H1 (cell line): ENCODE data around the gene RELB. TPM values are rescaled to one million over a fixed set of nuclear protein-coding genes. Genes with fewer than 3 reads are reported as not detected.

Experiments used
- CBX5 ChIP-seq: fragments of 300-800, 300-1000 bp; sonication (generic); IDR thresholded peaks from 2 replicates; pipeline ENCODE4 v1.7.1; 2016; ENCODE audit warnings: antibody characterized with exemption, low read length, low read depth
- HDAC6 ChIP-seq: IDR thresholded peaks from one replicate; pipeline ENCODE4 v1.7.1; 2012; ENCODE audit warnings: low read depth, mild to moderate bottlenecking, inconsistent platforms, low read length, moderate library complexity
- KDM4A ChIP-seq: IDR thresholded peaks from one replicate; pipeline ENCODE4 v1.7.1; 2012; ENCODE audit warnings: low read depth, mild to moderate bottlenecking, moderate library complexity, low read length, inconsistent platforms; ENCODE audit not compliant: severe bottlenecking
- polyA plus RNA-seq, 7 experiments: library from polyadenylated mRNA; depleted of rRNA in 3 of 7; stranded (reverse) in 5 of 7; unstranded in 2 of 7; fragments of >200 nt in 5 of 7; fragments of 200-250 nt in 2 of 7; gene quantifications; 1 replicate in 5 of 7; 2 replicates in 1 of 7; 4 replicates in 1 of 7; pipeline versions ENCODE4 v1.2.1 to v1.2.3, GENCODE V29; 2011 to 2013; ENCODE audit warnings: missing spikeins in 2 of 7, mixed read lengths in 2 of 7
- total RNA-seq: library from RNA; stranded (reverse); fragmentation: NEBNext Ultra II Directional; extraction: Animal tissue kit (Norgen Biotek cat#: 25700); gene quantifications from 2 replicates; pipeline ENCODE4 v1.2.1, GENCODE V29; 2021

Gene RELB
- total and polyA plus RNA-seq, 2 of the 8 experiments (the other 6 are each of a cell fraction or from before 2014, with no cell fraction given): 10.0 to 13.1 TPM

- TF ChIP-seq HDAC6 (no peak), CBX5 (no peak), KDM4A (no peak)
Observed at GRCh38 chr19:44985445-44985844, 15.8 kb upstream of the RELB start (continued).
